Measurements from ENCODE around the gene SLC1A4.

Gene SLC1A4

GRCh38 chr2:65056215-65057053 lies 67.2 kb downstream of the SLC1A4 start, which contains the start of gene CEP68:
CEP68 (plus strand) TSS chr2:65056416; CDS start chr2:65069445, 13,029 bp downstream.
- H3K9ac ChIP-seq (ENCODE audit: low read length in 5 of 5) = peak within 1 kb of the TSS; percentile 71 to 82 (median 81)
- no peaks in the 10 kb centered on the region for H3K36me3 ChIP-seq (ENCODE audit: control insufficient read depth in 5 of 5, insufficient read depth in 5 of 5, low read length in 5 of 5)
- H3K9me3 ChIP-seq (ENCODE audit: control insufficient read depth in 5 of 5, low read length in 5 of 5) = no peaks in the 10 kb centered on the region
- peaks cover 2 to 65% (median 58%) of the 10 kb centered on the region in 5 donors for H3K4me1 ChIP-seq (ENCODE audit: control insufficient read depth in 5 of 5, insufficient read depth in 5 of 5, low read length in 5 of 5)
- H3K27me3 ChIP-seq (ENCODE audit: control insufficient read depth in 5 of 5, insufficient read depth in 4 of 5, low read length in 5 of 5) = no peaks in the 10 kb centered on the region
- peak within 1 kb of the TSS; percentile 82 for H3K27ac ChIP-seq (ENCODE audit: low read depth, low read length)
- peak within 1 kb of the TSS; percentile 77 to 92 (median 88) for H3K4me3 ChIP-seq (ENCODE audit: low read depth in 1 of 5, low read length in 5 of 5)

GRCh38 chr2:65057054-65057375 lies 67.8 kb downstream of the SLC1A4 start:
- H3K27me3 ChIP-seq (ENCODE audit: control insufficient read depth in 5 of 5, insufficient read depth in 4 of 5, low read length in 5 of 5) = no peaks in the 10 kb centered on the region
- H3K9ac ChIP-seq (ENCODE audit: low read length in 5 of 5) = peak overlapping the region; percentile 71 to 81 (median 81)
- peak overlapping the region; percentile 82 for H3K27ac ChIP-seq (ENCODE audit: low read depth, low read length)
- H3K4me1 ChIP-seq (ENCODE audit: control insufficient read depth in 5 of 5, insufficient read depth in 5 of 5, low read length in 5 of 5) = peaks cover 2 to 71% (median 64%) of the 10 kb centered on the region in 5 donors
- no peaks in the 10 kb centered on the region for H3K36me3 ChIP-seq (ENCODE audit: control insufficient read depth in 5 of 5, insufficient read depth in 5 of 5, low read length in 5 of 5)
- no peaks in the 10 kb centered on the region for H3K9me3 ChIP-seq (ENCODE audit: control insufficient read depth in 5 of 5, low read length in 5 of 5)
- H3K4me3 ChIP-seq (ENCODE audit: low read depth in 1 of 5, low read length in 5 of 5) = peak overlapping the region; percentile 77 to 92 (median 88)

- H3K4me1 ChIP-seq (ENCODE audit: control insufficient read depth in 5 of 5, insufficient read depth in 5 of 5, low read length in 5 of 5) = peaks cover 2 to 76% (median 67%) of the 10 kb centered on the region in 5 donors
- H3K27me3 ChIP-seq (ENCODE audit: control insufficient read depth in 5 of 5, insufficient read depth in 4 of 5, low read length in 5 of 5) = no peaks in the 10 kb centered on the region
- H3K9ac ChIP-seq (ENCODE audit: low read length in 5 of 5) = peak overlapping the region in 4 of 5 donors; percentile 80 to 81 (median 81)
- no peaks in the 10 kb centered on the region for H3K9me3 ChIP-seq (ENCODE audit: control insufficient read depth in 5 of 5, low read length in 5 of 5)
- peak overlapping the region; percentile 82 for H3K27ac ChIP-seq (ENCODE audit: low read depth, low read length)
- H3K4me3 ChIP-seq (ENCODE audit: low read depth in 1 of 5, low read length in 5 of 5) = peak overlapping the region; percentile 77 to 92 (median 88)
- H3K36me3 ChIP-seq (ENCODE audit: control insufficient read depth in 5 of 5, insufficient read depth in 5 of 5, low read length in 5 of 5) = no peaks in the 10 kb centered on the region
These were observed 68.3 kb downstream of the SLC1A4 start for GRCh38 chr2:65057391-65058052.

- H3K4me1 ChIP-seq (ENCODE audit: control insufficient read depth in 5 of 5, insufficient read depth in 5 of 5, low read length in 5 of 5) = peaks cover 2 to 84% (median 81%) of the 10 kb centered on the region in 5 donors
These were observed 69.9 kb downstream of the SLC1A4 start for GRCh38 chr2:65059071-65059470.

GRCh38 chr2:65061146-65061909 lies 72.1 kb downstream of the SLC1A4 start:
- peaks cover 9 to 94% (median 87%) of the 10 kb centered on the region in 5 donors for H3K4me1 ChIP-seq (ENCODE audit: control insufficient read depth in 5 of 5, insufficient read depth in 5 of 5, low read length in 5 of 5)
- peak overlapping the region; percentile 57 for H3K27ac ChIP-seq (ENCODE audit: low read depth, low read length)
- no peaks in the 10 kb centered on the region for H3K36me3 ChIP-seq (ENCODE audit: control insufficient read depth in 5 of 5, insufficient read depth in 5 of 5, low read length in 5 of 5)
- H3K27me3 ChIP-seq (ENCODE audit: control insufficient read depth in 5 of 5, insufficient read depth in 4 of 5, low read length in 5 of 5) = no peaks in the 10 kb centered on the region
- H3K9ac ChIP-seq (ENCODE audit: low read length in 5 of 5) = peak overlapping the region in 3 of 5 donors; percentile 21 to 43 (median 38)
- no peak overlapping the region for H3K4me3 ChIP-seq (ENCODE audit: low read depth in 1 of 5, low read length in 5 of 5)
- H3K9me3 ChIP-seq (ENCODE audit: control insufficient read depth in 5 of 5, low read length in 5 of 5) = no peaks in the 10 kb centered on the region

More at GRCh38 chr2:65059071-65059470, 69.9 kb downstream of the SLC1A4 start:
- Histone ChIP-seq H3K27ac (ENCODE audit: low read depth, low read length) (peak overlapping the region; percentile 82), H3K9ac (ENCODE audit: low read length in 5 of 5) (peak overlapping the region in 3 of 5 donors; percentile 39 to 56 (median 49)), H3K9me3 (ENCODE audit: control insufficient read depth in 5 of 5, low read length in 5 of 5) (no peaks in the 10 kb centered on the region), H3K36me3 (ENCODE audit: control insufficient read depth in 5 of 5, insufficient read depth in 5 of 5, low read length in 5 of 5) (no peaks in the 10 kb centered on the region), H3K27me3 (ENCODE audit: control insufficient read depth in 5 of 5, insufficient read depth in 4 of 5, low read length in 5 of 5) (no peaks in the 10 kb centered on the region), H3K4me3 (ENCODE audit: low read depth in 1 of 5, low read length in 5 of 5) (no peak overlapping the region)

- Histone ChIP-seq H3K36me3 (ENCODE audit: control insufficient read depth in 5 of 5, insufficient read depth in 5 of 5, low read length in 5 of 5) (no peaks in the 10 kb centered on the region), H3K4me1 (ENCODE audit: control insufficient read depth in 5 of 5, insufficient read depth in 5 of 5, low read length in 5 of 5) (peaks cover 9 to 93% (median 86%) of the 10 kb centered on the region in 5 donors), H3K27ac (ENCODE audit: low read depth, low read length) (peak overlapping the region; percentile 57), H3K4me3 (ENCODE audit: low read depth in 1 of 5, low read length in 5 of 5) (no peak overlapping the region), H3K9me3 (ENCODE audit: control insufficient read depth in 5 of 5, low read length in 5 of 5) (no peaks in the 10 kb centered on the region), H3K9ac (ENCODE audit: low read length in 5 of 5) (peak overlapping the region in 2 of 5 donors; percentile 21 to 43), H3K27me3 (ENCODE audit: control insufficient read depth in 5 of 5, insufficient read depth in 4 of 5, low read length in 5 of 5) (no peaks in the 10 kb centered on the region)
These were observed 72.7 kb downstream of the SLC1A4 start for GRCh38 chr2:65061910-65062339.

- H3K9ac ChIP-seq (ENCODE audit: low read length in 5 of 5) = peak overlapping the region in 2 of 5 donors; percentile 37 to 59
- no peaks in the 10 kb centered on the region for H3K27me3 ChIP-seq (ENCODE audit: control insufficient read depth in 5 of 5, insufficient read depth in 4 of 5, low read length in 5 of 5)
- peak overlapping the region; percentile 61 for H3K27ac ChIP-seq (ENCODE audit: low read depth, low read length)
- H3K9me3 ChIP-seq (ENCODE audit: control insufficient read depth in 5 of 5, low read length in 5 of 5) = no peaks in the 10 kb centered on the region
- peaks cover 9 to 92% (median 84%) of the 10 kb centered on the region in 5 donors for H3K4me1 ChIP-seq (ENCODE audit: control insufficient read depth in 5 of 5, insufficient read depth in 5 of 5, low read length in 5 of 5)
- peaks cover 0 to under 1% (median 0%) of the 10 kb centered on the region in 5 donors for H3K36me3 ChIP-seq (ENCODE audit: control insufficient read depth in 5 of 5, insufficient read depth in 5 of 5, low read length in 5 of 5)
- H3K4me3 ChIP-seq (ENCODE audit: low read depth in 1 of 5, low read length in 5 of 5) = no peak overlapping the region
These were observed 73.9 kb downstream of the SLC1A4 start for GRCh38 chr2:65062843-65063825.

- H3K9ac ChIP-seq (ENCODE audit: low read length in 5 of 5) = peak overlapping the region in 4 of 5 donors; percentile 40 to 76 (median 52)
- H3K27ac ChIP-seq (ENCODE audit: low read depth, low read length) = peak overlapping the region; percentile 61
- H3K4me3 ChIP-seq (ENCODE audit: low read depth in 1 of 5, low read length in 5 of 5) = peak overlapping the region in 3 of 5 donors; percentile 30 to 45 (median 42)
- H3K9me3 ChIP-seq (ENCODE audit: control insufficient read depth in 5 of 5, low read length in 5 of 5) = no peaks in the 10 kb centered on the region
- peaks cover 11 to 92% (median 86%) of the 10 kb centered on the region in 5 donors for H3K4me1 ChIP-seq (ENCODE audit: control insufficient read depth in 5 of 5, insufficient read depth in 5 of 5, low read length in 5 of 5)
- no peaks in the 10 kb centered on the region for H3K27me3 ChIP-seq (ENCODE audit: control insufficient read depth in 5 of 5, insufficient read depth in 4 of 5, low read length in 5 of 5)
- peaks cover 0 to 9% (median 6%) of the 10 kb centered on the region in 5 donors for H3K36me3 ChIP-seq (ENCODE audit: control insufficient read depth in 5 of 5, insufficient read depth in 5 of 5, low read length in 5 of 5)
These were observed 75.7 kb downstream of the SLC1A4 start for GRCh38 chr2:65064728-65065552.
